GM19455 (cell line): ENCODE measurements around the gene CDH4.

Experiments
- ATAC-seq: cut with Tn5 transposase; IDR thresholded peaks from one replicate; pipeline ENCODE4 v1.9.1; 2021; ENCODE audit not compliant: unreplicated experiment

CDH4 gene

DNA sequence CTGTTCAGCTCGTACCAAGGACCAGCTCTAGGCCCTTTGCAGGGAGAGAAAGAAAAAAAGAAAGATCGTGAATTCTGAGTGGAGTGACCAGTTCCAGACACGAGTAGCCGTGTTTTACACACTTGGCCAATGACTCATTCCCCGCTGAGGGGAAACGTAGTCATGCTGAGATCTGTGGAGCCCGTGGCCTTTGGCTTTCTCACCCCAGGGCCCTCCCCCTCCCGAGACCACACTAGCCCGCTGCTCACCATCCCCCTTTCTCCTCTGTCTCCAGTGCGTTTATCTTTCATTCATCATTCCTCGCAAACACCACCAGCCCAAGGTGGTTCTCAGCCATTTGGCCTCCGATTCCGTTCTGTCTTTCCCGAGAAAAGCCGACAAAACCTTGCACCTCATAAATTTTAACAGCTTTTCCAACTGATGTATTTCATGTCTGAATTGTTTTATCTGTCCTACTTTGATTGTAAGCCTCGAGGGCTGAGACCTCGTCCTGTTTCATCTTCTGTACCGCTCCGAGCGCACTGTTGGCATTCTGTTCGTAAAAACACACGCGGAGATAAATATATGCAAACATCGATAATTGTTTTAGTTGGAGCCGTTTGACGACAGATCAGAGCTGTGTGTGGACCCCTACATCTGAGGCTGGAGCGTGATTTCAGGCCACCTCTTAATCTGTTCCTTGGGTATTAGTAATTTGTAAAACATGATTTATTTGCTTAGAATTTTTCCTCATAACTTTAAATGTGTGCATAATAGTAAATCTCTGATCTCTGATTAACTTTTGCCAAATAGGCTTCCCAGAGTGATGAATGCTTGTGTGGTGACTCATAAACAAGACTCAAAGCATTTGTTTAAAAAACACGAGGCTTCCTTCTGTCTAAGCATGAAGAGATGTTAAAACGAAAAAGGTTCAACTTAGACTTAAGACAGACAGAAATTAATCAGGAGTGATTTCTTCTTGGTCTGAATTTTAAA, 336.6 kb downstream of the CDH4 start:
- no peak for ATAC-seq

DNA sequence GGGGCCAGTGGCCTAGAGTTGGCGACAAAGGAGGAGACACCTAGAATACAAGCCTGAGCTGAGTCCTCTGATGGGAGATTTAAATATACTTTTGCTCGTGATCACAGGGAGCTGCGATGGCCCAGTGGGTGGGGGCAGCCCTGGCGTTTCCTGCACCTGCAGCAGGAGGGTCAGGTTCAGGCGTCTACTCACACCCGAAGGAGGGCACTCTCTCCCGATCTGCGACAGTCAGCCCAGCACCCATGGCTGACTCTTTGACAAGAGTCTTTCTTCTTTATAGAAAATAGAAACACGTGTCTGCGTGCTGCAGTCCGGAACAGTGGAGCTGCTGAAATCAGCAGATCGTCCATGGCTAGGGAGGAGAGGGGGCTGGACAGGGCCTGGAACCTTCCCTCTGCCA, 338.2 kb downstream of the CDH4 start:
- no peak for ATAC-seq

DNA sequence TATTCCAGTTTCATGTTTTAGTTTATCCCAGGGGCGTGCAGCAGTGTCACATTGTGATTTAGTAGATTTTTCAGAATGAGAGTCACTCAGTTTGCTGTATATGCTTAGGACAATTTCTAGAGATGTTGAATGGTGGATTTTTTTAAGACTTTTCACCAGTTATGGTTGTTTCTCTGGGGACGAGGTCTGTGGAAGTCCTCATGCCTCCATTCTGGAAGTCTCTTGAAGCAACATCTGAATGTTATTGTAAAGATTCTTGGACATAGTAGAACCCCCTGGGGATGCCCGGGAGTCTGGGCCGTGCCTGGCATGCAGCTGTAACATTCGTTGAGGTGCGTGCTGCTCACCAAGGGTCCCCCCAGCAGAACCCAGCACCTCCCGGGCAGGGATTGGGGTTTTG, 341.5 kb downstream of the CDH4 start:
- ATAC-seq: no peak

DNA sequence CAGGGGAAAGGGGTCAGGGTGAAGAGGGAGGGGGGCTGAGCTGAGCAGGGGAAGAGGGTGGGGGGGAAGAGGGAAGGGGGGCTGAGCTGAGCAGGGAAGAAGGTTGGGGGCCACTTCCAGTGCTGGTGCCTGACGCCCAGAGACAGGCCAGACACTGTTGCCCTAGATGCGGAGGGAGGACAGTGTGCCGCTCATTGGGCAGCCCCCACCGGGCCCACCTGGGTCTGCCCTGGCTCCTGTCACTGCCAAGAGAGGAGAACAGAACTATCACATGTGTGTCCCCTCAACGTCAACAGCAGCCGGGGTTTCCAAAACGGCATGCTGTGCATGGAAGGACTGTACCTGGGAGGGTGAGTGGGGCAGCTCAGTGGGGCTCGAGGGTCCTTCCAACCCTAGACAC, 342.1 kb downstream of the CDH4 start:
- no peak for ATAC-seq

DNA sequence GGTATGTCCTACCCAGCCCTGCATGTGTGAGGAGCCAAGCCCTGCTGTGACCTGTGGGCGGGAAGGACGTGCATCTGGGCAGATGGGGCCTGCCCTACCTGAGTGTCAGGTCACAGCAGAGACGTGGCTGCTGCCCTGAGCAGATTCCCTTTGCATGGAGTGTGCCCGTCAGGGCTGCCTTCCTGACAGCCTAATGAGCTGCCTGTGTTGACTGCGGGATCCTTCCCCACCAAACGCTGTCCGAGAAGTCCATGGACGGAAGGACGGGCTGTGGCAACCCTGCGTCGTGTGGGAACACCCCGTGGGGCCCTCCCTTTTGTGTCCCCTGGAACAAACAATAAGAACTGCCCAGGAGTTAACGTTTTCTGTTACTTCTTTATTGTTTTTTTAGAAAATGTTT, 343.2 kb downstream of the CDH4 start:
- no peak for ATAC-seq

DNA sequence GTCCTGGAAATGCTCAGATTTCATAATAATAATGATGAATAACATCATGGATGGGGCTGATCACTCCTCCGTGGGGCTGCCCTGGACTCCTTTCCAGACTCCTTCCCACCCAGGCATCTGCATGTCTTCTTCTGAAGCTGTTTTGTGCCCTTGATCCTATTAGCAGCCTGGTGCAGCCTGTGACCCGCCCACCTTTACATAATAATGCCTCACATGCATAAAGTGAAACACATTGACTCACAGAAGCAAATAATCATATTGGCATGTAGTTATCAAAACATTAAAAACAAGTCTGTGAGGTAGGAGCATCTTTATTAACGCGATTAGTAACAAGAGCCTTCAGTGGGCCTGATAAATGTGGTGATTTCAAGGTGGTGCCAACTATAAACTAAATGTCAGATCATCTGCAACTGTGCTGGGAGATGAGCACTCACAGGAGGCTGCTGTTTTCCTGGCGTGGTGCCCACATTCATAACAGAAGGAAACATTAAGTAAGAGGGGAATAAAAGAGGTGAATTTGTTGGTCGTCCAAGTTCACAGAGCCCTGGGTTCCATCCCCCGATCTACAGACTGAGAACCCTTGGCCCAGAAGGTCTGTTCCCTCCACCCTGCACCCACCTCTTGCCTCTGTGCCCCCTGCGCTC, 344.7 kb downstream of the CDH4 start:
- no peak for ATAC-seq

DNA sequence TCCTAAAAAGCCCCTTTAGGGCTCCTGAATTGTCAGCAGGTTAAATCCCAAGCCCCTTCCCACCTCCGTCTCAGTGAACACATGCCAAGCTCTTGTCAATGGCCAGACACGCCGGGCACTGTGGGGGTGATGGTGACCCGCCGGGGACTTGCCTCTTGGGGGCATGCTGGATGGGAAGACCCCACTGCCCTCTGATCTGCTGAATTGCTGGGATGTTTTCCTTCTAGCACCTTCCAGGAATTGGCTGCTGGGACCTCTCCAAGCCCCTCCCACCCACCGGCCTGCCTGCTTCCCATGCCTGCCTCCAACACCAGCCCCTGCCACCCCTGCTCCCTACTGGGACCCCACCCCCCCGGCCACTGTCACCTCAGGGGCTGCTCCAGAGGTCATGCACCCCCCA, 345.9 kb downstream of the CDH4 start:
- no peak for ATAC-seq

DNA sequence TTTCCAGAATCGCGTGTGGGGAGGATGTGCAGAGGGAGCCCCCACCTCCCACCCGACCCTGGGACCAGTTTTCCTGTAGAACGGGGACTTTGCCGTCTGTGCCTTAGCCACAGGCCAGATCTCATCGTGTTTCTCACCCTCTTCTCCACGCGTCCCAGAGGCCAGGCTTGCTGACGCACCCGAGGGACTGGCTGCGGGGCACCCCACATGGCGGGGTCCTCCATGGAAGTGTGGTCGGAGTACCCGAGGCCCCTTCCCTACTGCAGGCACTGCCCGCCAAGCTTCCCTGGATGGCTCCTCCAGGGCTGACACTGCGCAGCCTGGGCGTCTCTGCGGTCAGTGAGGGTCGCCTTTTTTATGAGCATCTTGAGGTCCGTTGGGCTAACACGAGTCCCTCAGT, 346.5 kb downstream of the CDH4 start:
- ATAC-seq: no peak

DNA sequence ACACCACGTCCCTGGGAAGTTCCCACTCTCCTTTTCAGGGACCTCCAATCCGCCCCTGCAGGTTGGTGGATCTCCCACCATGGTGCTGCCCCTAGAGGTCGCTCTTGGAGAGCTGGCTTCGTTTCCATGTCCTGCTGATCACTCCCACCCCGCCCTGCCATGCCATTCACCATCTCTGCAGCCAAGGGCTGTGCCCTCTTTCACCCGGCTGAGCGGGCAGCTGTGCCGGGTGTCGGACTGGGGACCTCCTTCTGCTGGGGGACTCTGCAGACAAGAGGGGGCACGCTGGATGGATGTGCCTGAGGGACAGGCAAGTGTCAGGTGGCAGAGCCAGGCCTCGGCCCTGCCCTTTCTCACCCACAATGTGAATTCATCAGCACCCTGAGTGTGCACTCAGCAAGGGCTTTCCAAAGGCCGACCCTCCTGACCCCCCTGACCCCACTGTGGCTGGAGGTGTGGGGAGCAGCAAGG, 347.0 kb downstream of the CDH4 start:
- ATAC-seq: no peak

DNA sequence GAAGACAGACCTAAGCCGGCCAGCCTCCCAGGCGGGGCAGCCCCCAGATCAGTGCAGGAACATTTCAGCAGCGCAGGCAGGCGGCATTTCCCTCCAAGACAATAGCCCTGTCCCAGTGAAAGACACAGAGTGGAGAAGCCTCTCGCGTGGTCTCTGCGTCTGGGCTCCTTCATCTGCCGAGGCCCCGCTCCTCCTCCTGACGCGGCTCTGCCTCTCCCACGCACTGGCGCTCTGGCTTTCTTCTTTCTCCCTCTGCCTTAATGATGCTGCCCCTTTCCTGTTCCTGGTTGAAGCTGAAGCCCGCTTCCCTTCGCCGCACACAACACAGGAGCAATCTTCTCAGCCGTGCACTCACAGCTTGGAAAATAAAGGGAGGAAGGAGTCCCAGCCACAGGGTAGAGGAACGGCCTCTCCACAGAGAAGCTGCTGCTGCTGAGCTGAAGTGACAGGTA, 347.5 kb downstream of the CDH4 start:
- no peak for ATAC-seq

DNA sequence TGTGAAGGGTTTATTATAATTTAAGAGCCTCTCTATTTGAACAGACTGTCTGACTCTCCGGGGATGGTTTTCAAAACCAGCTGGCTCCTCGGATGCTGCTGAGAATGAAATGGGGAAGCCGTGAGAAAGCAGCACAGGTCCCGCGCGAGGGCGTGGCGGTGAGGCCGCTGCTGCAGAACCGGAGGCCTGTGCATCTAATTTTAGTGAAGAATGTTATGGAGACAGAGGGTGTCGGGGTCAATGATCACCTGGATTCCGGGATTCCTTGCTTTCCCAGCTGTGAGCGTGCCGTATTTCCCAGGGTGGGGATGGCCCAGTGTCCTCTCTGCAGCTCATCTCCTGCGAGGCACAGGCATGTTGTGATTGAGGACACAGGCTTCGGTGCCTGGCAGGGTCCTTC, 348.0 kb downstream of the CDH4 start:
- ATAC-seq: no peak

DNA sequence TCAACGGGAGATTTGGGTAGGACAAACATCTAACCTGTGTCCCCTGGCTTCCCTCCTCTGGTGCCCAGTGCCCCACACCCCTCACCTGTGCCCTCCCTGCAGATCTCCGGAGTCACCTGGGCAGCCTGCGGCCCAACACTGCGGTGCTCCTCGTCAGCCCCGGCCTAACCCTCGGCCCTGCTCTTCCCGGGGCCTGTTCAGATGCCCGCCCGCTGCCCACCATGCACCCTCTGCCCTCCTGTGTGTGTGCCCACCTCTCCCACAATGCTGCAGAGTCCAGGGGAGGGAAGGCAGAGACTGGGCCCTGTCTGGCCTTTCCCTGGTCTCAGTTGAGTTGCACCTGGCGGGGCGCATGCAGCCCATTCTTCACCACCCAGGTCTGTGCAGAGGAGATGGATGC, 349.3 kb downstream of the CDH4 start:
- no peak for ATAC-seq

DNA sequence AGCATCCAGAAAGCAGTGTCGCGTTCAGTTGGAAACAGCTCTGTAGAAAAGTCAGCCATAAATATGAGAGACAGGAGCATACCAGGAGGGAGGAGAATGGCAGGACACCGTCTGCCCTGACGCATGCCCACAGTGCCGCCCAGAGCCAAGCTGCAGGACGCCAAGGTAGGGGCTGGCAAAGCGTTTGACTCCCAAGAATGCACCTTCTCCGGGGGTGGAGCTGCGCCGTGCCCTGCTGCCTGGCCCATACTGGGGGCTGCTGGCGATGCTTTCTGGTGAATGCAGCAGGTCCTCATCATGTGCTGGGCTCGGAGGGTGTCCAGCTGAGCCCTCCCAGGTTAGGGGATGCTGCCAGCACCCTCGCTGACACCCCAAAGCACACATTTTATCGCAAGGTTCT, 349.8 kb downstream of the CDH4 start:
- ATAC-seq: no peak

DNA sequence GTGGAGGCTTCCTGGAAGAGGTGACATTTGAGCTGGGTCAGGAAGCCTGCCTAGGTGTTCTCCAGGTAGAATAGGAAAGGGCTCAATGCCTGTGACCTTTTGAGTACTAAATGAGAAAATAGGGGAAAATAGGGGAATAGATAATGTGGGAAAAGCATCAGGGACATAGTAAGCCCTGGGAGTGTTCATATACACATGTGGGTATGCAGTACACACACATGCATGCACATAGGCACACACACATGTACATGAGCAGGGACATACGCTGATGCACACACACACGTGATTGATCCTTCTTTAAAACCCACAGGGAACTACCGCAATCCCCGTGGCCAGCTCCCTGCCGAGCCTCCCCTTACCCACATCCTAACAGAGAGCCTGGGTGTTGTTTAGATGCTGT, 351.7 kb downstream of the CDH4 start:
- ATAC-seq: no peak

DNA sequence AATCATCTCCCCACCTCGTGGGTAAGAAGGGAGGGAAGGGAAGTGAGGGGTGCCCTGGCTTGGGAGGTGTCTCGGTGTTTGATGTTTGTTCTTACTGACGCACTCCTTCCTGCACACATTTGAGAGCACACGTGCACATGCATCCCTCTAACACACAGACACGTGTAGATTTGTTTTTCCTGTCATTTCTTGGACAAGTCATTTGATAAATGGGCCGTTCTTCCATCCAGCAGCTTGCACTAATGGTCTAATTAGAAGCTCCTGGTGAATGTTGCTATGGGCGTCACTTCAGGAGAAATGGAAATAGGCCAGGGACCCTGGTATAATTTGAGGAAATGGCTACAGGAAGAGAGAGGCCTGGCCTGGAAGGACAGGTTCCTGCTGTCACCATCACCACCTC, 352.5 kb downstream of the CDH4 start:
- no peak for ATAC-seq

DNA sequence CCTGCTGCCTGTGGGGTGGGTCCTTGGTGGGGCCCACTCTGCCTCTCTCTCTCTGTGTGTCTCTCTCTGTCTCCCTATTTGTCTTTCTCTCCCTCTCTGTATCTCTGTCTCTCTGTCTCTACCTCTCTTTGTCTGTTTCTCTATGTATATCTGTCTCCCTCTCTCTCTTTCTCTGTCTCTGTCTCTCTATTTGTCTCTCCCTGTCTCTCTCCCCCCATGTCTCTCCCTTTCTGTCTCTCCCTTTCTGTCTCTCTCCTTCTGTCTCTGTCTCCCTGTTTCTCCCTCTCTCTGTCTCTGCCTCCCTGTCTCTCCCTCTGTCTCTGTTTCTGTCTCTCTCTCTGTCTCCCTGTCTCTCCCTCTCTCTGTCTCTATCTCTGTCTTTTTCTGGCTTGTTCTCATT, 353.2 kb downstream of the CDH4 start:
- no peak for ATAC-seq

DNA sequence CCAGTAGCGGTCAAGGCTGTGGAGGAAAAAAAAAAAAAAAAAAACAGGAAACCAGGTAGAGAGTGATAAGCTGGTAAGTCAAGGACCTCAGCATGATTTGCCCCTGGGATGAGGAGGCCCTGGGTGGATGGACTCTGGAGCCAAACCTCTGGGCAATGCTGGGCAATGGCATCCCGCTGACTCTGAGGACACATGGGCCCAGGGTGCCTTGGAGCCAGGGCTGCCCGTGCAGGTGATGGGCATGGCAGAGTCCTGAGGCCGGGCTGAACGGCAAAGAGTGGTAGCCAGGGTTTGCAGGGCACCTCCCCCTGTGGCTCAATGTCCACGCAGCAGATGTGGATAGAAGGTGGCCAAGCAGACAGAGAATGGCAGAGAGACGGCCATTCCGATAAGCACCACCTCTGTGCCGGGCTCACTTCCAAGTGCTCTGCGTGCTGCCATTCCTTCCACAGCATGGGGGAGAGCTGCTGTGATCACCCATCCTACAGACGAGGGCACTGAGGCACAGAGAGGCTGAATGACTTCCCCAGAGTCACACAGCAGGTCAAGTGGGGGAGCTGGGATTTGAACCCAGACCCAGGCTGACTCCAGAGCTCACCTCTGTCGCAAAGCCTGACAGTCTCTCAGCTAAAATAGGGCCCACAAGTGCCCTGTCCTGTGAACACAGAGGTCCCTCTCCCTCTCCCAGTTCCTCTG, 353.9 kb downstream of the CDH4 start:
- no peak for ATAC-seq

DNA sequence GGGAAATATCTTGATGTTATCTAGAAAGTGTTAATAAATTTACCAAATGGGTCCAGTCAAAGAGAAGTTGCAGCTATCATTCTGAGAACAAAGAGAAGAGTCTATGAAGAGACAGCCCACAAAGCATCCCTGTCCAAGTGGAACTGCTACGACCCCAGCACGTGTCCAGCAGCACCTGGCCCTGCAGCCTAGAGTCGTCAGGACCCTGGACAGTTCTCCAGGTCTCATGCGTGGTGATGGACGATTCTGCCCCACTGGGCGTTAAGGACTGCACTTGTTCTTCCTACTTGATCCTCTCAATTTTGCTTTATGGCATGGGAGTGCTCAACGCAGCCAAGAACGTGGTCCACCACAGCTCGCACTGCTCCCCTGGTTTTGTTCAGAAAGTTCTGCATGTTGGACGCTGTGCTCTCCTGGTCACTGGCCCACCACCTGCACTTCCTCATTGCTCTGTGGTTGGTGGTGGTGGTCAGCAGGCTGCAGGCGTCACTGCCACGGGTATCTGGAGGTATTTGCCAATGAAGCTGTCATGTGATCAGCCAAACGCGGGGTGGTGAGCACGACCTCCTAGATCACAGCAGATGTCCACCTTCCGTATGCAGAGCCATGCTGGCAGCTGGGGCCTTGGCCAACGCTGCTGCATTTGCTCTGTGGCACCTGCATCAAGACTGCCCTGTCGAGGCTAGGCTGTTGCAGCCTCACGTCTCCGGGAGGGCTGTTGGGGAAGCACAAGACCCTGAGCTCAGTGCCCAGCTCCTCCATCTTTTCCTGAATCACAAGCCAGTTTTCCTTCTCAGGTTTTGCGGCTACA, 356.4 kb downstream of the CDH4 start:
- no peak for ATAC-seq

DNA sequence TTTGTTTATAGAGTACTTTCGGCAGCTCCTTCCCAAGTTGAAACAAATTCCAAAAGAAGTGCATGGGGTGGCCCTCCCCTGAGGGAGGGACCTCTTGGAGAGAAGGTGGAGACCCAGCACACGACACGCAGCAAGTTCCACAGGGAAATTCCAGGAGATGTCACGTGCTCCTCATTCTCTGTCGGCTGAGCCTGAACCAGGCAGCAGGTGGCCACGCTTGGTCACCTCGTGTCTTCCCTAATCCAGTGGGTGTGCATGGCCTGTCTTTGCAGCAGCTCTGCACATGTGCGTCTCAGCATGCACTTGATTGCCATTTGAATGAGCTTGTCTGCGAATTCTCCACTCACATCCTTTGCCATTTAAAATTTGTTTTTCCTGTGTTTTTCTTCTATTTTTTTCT, 357.4 kb downstream of the CDH4 start:
- no peak for ATAC-seq

DNA sequence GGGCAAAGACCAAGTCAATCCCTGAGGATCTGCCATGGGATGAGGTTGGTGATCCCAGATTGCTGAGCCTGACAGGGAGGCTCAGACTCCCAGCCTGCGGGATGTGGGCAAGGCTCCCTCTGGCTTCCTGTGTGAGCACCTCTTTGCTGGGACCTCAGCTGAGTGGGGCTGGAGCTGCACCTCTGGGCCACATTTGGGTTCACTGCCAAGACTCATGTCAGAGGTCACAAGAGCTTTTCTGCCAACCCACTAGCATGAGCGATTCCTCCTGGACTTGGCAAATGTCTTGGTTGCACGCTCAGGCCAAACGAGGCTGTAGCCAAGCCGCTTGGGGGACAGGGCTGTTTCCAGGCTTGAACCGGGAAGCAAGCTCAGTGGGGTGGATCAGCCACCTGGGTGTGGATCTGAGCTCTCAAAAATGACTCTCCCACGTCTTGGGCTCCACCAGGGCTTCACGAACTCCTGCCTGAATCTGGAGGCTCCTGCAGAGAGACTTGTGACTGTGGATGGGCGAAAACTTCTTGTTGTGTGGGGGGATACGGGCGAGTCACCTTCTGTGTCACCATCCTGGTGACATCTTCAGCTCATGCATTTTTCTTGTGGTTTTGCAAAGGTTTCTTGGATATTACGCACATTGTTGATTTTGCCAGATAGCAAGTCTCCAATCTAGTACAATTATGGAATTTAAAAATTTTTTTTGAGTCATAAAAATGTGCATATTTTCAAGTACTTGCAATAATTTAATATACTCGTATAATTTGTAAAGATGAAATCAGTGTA, 359.5 kb downstream of the CDH4 start:
- ATAC-seq: no peak
